Colonic mucosa (tissue), 4 donors: ENCODE data around the gene WASF1. TPM values are rescaled to one million over a fixed set of nuclear protein-coding genes. Genes with fewer than 3 reads are reported as not detected.

Source experiments
- DNase-seq: peaks from one replicate; pipeline ENCODE4 v3.0.0-alpha.2; 2020
- H3K27ac ChIP-seq: fragments of 200-600 bp; one replicate; pipeline ENCODE4 v1.8.0; 2021
- H3K27me3 ChIP-seq: fragments of 200-600 bp; one replicate; pipeline ENCODE4 v1.8.0; 2021
- H3K36me3 ChIP-seq: fragments of 200-600 bp; one replicate; pipeline ENCODE4 v1.8.0; 2021
- H3K4me1 ChIP-seq: fragments of 200-600 bp; one replicate; pipeline ENCODE4 v1.8.0; 2021; ENCODE audit warnings: mild to moderate bottlenecking
- H3K4me3 ChIP-seq: fragments of 200-600 bp; one replicate; pipeline ENCODE4 v1.8.0; 2021
- H3K9ac ChIP-seq, 2 donors: one replicate each; pipeline ENCODE4 v1.7.0; 2013; ENCODE audit warnings: control low read depth in 2 of 2, low read depth in 2 of 2, low read length in 2 of 2
- H3K9me3 ChIP-seq: fragments of 200-600 bp; one replicate; pipeline ENCODE4 v1.8.0; 2021
- intact Hi-C: fragments of 100-400 bp; cut with DNase I; formaldehyde crosslinking; loops from one replicate; pipeline ENCODE4 v1.14.1; 2022
- total RNA-seq, 2 donors: library from RNA; stranded (reverse); fragmentation: NEBNext Ultra II Directional in 1 of 2; extraction: Animal tissue kit (Norgen Biotek cat#: 25700) in 1 of 2; gene quantifications; one replicate each; pipeline ENCODE4 v1.2.1, GENCODE V29; 2021
- TF ChIP-seq, protein P1 (sequence below): fragments of 200-600 bp; IDR thresholded peaks from one replicate; pipeline ENCODE4 v1.8.0; 2022; ENCODE audit warnings: antibody characterized with exemption, mild to moderate bottlenecking
- donor health status: healthy.
- donor health status: DM: no; HTN: no; CAD: no.
- donor health status: DM: no; HTN: no; CAD: no.

The WASF1 gene
- total RNA-seq, 2 donors from 2014 or later, result 2.2 to 4.8 TPM

DNA sequence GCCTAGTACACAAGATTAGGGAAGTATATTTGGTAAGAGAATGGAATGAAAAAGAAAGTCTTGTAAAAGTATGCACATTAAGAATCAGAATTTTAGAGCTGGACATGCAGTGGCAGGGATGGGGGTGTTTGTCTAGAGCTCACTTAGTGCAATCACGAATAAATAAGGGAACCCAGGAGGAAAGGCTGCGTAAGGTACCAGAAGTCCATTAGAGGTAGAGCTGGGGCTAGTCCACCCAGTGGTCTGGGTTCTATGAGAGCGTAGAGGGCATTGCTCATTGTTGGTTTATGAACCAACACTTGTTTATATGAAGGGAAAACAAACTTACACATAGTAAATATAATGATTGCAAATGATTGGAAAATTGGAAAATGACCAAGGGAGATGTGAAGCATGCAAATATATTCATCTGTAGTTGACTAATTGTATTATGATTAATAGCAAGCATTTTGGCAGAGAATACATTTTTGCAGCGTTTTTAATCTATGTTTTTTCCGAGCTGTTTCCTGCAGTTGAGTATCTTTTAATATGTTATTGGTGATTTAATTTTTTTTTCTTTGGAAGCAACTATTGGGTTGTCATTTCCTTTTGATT, 3.9 kb upstream of the WASF1 start:
- TF ChIP-seq, protein P1, sequence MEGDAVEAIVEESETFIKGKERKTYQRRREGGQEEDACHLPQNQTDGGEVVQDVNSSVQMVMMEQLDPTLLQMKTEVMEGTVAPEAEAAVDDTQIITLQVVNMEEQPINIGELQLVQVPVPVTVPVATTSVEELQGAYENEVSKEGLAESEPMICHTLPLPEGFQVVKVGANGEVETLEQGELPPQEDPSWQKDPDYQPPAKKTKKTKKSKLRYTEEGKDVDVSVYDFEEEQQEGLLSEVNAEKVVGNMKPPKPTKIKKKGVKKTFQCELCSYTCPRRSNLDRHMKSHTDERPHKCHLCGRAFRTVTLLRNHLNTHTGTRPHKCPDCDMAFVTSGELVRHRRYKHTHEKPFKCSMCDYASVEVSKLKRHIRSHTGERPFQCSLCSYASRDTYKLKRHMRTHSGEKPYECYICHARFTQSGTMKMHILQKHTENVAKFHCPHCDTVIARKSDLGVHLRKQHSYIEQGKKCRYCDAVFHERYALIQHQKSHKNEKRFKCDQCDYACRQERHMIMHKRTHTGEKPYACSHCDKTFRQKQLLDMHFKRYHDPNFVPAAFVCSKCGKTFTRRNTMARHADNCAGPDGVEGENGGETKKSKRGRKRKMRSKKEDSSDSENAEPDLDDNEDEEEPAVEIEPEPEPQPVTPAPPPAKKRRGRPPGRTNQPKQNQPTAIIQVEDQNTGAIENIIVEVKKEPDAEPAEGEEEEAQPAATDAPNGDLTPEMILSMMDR, result no peak
- H3K27me3 ChIP-seq, result no peaks in the 10 kb centered on the region
- no peaks in the 10 kb centered on the region for H3K9me3 ChIP-seq
- H3K4me1 ChIP-seq, result peaks cover 8% of the 10 kb centered on the region
- no peak overlapping the region for H3K27ac ChIP-seq
- no peak overlapping the region for H3K9ac ChIP-seq
- intact Hi-C loops, result no loop called here
- DNase-seq, result no peak
- no peaks in the 10 kb centered on the region for H3K36me3 ChIP-seq
- H3K4me3 ChIP-seq, result no peak overlapping the region

GRCh38 chr6:110181131-110182030, 1.9 kb upstream of the WASF1 start:
- Histone ChIP-seq H3K27me3 (no peaks in the 10 kb centered on the region), H3K4me3 (peak overlapping the region; percentile 74), H3K36me3 (no peaks in the 10 kb centered on the region), H3K9ac (peak overlapping the region; percentile 76 to 93), H3K9me3 (no peaks in the 10 kb centered on the region), H3K27ac (no peak overlapping the region), H3K4me1 (peaks cover 8% of the 10 kb centered on the region)
- TF ChIP-seq, protein P1, result no peak
- no peak for DNase-seq
- intact Hi-C loops, result no loop called here

- H3K9ac ChIP-seq, result peak within 1 kb of the TSS; percentile 76 to 93
- no peaks in the 10 kb centered on the region for H3K36me3 ChIP-seq
- TF ChIP-seq, protein P1, result no peak
- intact Hi-C loops, result no loop called here
- DNase-seq, result peak; percentile 75
- peak within 1 kb of the TSS; percentile 60 for H3K27ac ChIP-seq
- no peaks in the 10 kb centered on the region for H3K27me3 ChIP-seq
- H3K9me3 ChIP-seq, result no peaks in the 10 kb centered on the region
- peaks cover 8% of the 10 kb centered on the region for H3K4me1 ChIP-seq
- peak within 1 kb of the TSS; percentile 74 for H3K4me3 ChIP-seq
Measured at GRCh38 chr6:110180228-110181008, 948 bp upstream of the WASF1 start, which contains the start of gene CDC40. Gene CDC40, plus strand, starts transcription at chr6:110180427. Its CDS starts 18 bp downstream, at chr6:110180445.

GRCh38 chr6:110178626-110179405, 654 bp downstream of the WASF1 start:
- intact Hi-C loops, result loop anchor here (5.0 kb wide), 1 partner anchor 213 kb away; no protein-coding TSS in a partner anchor
- peaks cover 8% of the 10 kb centered on the region for H3K4me1 ChIP-seq
- H3K4me3 ChIP-seq, result peak overlapping the region; percentile 74
- DNase-seq, result peak; percentile 55
- peak overlapping the region; percentile 23 for H3K27ac ChIP-seq
- H3K36me3 ChIP-seq, result no peaks in the 10 kb centered on the region
- no peaks in the 10 kb centered on the region for H3K27me3 ChIP-seq
- TF ChIP-seq, protein P1, result peak; percentile 35
- peak overlapping the region; percentile 31 to 64 for H3K9ac ChIP-seq
- no peaks in the 10 kb centered on the region for H3K9me3 ChIP-seq
